K562 (cell line): ENCODE results near the gene FASTK. TPM values are rescaled to one million over a fixed set of nuclear protein-coding genes. Genes with fewer than 3 reads are reported as not detected.

Experiments
- BDP1 ChIP-seq: IDR thresholded peaks from 3 replicates; pipeline ENCODE4 v1.6.1; 2011; ENCODE audit not compliant: insufficient read length, insufficient read depth
- DEAF1 ChIP-seq: fragments of 450-650 bp; formaldehyde crosslinking; IDR thresholded peaks from 2 replicates; pipeline ENCODE4 v1.4.0; 2020; ENCODE audit warnings: mild to moderate bottlenecking, moderate library complexity
- KHSRP ChIP-seq: fragments of 450-650 bp; IDR thresholded peaks from 2 replicates; pipeline ENCODE4 v1.6.1; 2017
- MGA ChIP-seq: fragments of 450-650 bp; IDR thresholded peaks from 2 replicates; pipeline ENCODE4 v1.6.1; 2016; ENCODE audit warnings: mild to moderate bottlenecking, moderate library complexity
- POLR3A ChIP-seq: IDR thresholded peaks from 2 replicates; pipeline ENCODE4 v1.6.1; 2011; ENCODE audit warnings: borderline replicate concordance, mild to moderate bottlenecking, moderate library complexity; ENCODE audit not compliant: insufficient read length, insufficient read depth; ENCODE audit errors: extremely low read depth
- SMARCE1 ChIP-seq: fragments of 450-650 bp; IDR thresholded peaks from 2 replicates; pipeline ENCODE4 v1.7.1; 2016; ENCODE audit warnings: mild to moderate bottlenecking
- ZNF76 ChIP-seq: fragments of 250-450 bp; sonication (Bioruptor Pico); IDR thresholded peaks from 2 replicates; pipeline ENCODE4 v1.4.0; 2020; ENCODE audit warnings: mild to moderate bottlenecking, moderate library complexity, borderline replicate concordance
- polyA plus RNA-seq, 8 experiments: library from polyadenylated mRNA; depleted of rRNA in 4 of 8; stranded (reverse) in 5 of 8; unstranded in 3 of 8; fragments of >200 nt; fragmentation: Nextera tagmentation in 2 of 8; fragmentation: Illumina TruSeq in 1 of 8; extraction: Ambion mirVana in 2 of 8; extraction: Trizol in 1 of 8; gene quantifications; 2 replicates each; pipeline versions ENCODE4 v1.2.1 to v1.2.3, GENCODE V29; 2011 to 2014; ENCODE audit warnings: inconsistent platforms in 1 of 8, missing spikeins in 1 of 8
- total RNA-seq, 7 experiments: library from RNA; depleted of rRNA in 6 of 7; stranded (reverse); fragments of >200 nt in 6 of 7; fragmentation: Illumina TruSeq in 2 of 7; extraction: Trizol in 2 of 7; gene quantifications; 2 replicates each; pipeline versions ENCODE4 v1.2.1 to v1.2.3, GENCODE V29; 2011 to 2021; ENCODE audit warnings: low replicate concordance in 1 of 7
- TF ChIP-seq, protein P1 (sequence below): sonication (generic); formaldehyde crosslinking; IDR thresholded peaks from 2 replicates; pipeline ENCODE4 v1.8.0; 2022; ENCODE audit warnings: missing genetic modification reagents, mild to moderate bottlenecking, borderline replicate concordance
- TF ChIP-seq, protein P2 (sequence below): fragments of 450-650 bp; IDR thresholded peaks from 2 replicates; pipeline ENCODE4 v1.6.1; 2016; ENCODE audit warnings: low read depth, mild to moderate bottlenecking, moderate library complexity

FASTK gene
- total and polyA plus RNA-seq, 9 of the 15 experiments (the other 6 are each of a cell fraction or from before 2014, with no cell fraction given): 0.51 to 150 (median 48.2) TPM

- TF ChIP-seq POLR3A (no peak), KHSRP (no peak), DEAF1 (CRISPR knock-in tag) (no peak), MGA (no peak), BDP1 (no peak), ZNF76 (CRISPR knock-in tag) (no peak), SMARCE1 (no peak; the same call in none of the 2 replicates)
- TF ChIP-seq, protein P1, sequence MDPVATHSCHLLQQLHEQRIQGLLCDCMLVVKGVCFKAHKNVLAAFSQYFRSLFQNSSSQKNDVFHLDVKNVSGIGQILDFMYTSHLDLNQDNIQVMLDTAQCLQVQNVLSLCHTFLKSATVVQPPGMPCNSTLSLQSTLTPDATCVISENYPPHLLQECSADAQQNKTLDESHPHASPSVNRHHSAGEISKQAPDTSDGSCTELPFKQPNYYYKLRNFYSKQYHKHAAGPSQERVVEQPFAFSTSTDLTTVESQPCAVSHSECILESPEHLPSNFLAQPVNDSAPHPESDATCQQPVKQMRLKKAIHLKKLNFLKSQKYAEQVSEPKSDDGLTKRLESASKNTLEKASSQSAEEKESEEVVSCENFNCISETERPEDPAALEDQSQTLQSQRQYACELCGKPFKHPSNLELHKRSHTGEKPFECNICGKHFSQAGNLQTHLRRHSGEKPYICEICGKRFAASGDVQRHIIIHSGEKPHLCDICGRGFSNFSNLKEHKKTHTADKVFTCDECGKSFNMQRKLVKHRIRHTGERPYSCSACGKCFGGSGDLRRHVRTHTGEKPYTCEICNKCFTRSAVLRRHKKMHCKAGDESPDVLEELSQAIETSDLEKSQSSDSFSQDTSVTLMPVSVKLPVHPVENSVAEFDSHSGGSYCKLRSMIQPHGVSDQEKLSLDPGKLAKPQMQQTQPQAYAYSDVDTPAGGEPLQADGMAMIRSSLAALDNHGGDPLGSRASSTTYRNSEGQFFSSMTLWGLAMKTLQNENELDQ (CRISPR knock-in tag): no peak
- TF ChIP-seq, protein P2, sequence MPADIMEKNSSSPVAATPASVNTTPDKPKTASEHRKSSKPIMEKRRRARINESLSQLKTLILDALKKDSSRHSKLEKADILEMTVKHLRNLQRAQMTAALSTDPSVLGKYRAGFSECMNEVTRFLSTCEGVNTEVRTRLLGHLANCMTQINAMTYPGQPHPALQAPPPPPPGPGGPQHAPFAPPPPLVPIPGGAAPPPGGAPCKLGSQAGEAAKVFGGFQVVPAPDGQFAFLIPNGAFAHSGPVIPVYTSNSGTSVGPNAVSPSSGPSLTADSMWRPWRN: no peak; the same call in 1 of the 2 replicates
Measured at GRCh38 chr7:151057989-151058780, 22.4 kb downstream of the FASTK start (continued).
